Mucosa of descending colon (tissue), 3 donors: ENCODE measurements around the gene HOXA4. TPM values are rescaled to one million over a fixed set of nuclear protein-coding genes. Genes with fewer than 3 reads are reported as not detected.

ENCODE experiments used
- ATAC-seq: fragments of 200-7000 bp; cut with Tn5 transposase; one replicate; pipeline ENCODE4 v1.9.1; 2020; ENCODE audit warnings: mild to moderate bottlenecking, moderate library complexity
- DNase-seq, 3 donors: peaks; one replicate each; pipeline ENCODE4 v3.0.0-alpha.2; 2020
- H3K36me3 ChIP-seq: fragments of 200-600 bp; one replicate; pipeline ENCODE4 v1.8.0; 2021; ENCODE audit warnings: low read depth, mild to moderate bottlenecking
- H3K4me1 ChIP-seq: fragments of 200-600 bp; one replicate; pipeline ENCODE4 v1.8.0; 2021; ENCODE audit warnings: low read depth, mild to moderate bottlenecking
- H3K4me3 ChIP-seq: fragments of 200-600 bp; one replicate; pipeline ENCODE4 v1.8.0; 2021; ENCODE audit warnings: mild to moderate bottlenecking
- H3K9me3 ChIP-seq: fragments of 200-600 bp; one replicate; pipeline ENCODE4 v1.8.0; 2021; ENCODE audit warnings: mild to moderate bottlenecking
- intact Hi-C, 2 donors: fragments of 100-400 bp; cut with DNase I in 1 of 2; cut with micrococcal nuclease in 1 of 2; formaldehyde crosslinking; loops; one replicate each; pipeline versions ENCODE4 v1.11.0 to v1.11.1; 2022; cut with DNase I, micrococcal nuclease
- total RNA-seq, 3 donors: library from RNA; stranded (reverse); fragmentation: NEBNext Ultra II Directional in 2 of 3; extraction: Animal tissue kit (Norgen Biotek cat#: 25700) in 2 of 3; gene quantifications; one replicate each; pipeline versions ENCODE4 v1.2.1 to v1.2.4, GENCODE V29; 2021 to 2023
- TF ChIP-seq, protein P1 (sequence below): fragments of 200-600 bp; IDR thresholded peaks from one replicate; pipeline ENCODE4 v1.8.0; 2022; ENCODE audit warnings: antibody characterized with exemption, mild to moderate bottlenecking
- donor health status: DM: no; HTN: no; CAD: no; lungs with moderate emphysema.
- donor health status: DM: no; HTN: no; CAD: no.
- donor health status: DM: no; HTN: yes; CAD: no.

HOXA4 gene
- total RNA-seq, 3 donors from 2014 or later: 5.9 to 9.5 (median 8.3) TPM

DNA sequence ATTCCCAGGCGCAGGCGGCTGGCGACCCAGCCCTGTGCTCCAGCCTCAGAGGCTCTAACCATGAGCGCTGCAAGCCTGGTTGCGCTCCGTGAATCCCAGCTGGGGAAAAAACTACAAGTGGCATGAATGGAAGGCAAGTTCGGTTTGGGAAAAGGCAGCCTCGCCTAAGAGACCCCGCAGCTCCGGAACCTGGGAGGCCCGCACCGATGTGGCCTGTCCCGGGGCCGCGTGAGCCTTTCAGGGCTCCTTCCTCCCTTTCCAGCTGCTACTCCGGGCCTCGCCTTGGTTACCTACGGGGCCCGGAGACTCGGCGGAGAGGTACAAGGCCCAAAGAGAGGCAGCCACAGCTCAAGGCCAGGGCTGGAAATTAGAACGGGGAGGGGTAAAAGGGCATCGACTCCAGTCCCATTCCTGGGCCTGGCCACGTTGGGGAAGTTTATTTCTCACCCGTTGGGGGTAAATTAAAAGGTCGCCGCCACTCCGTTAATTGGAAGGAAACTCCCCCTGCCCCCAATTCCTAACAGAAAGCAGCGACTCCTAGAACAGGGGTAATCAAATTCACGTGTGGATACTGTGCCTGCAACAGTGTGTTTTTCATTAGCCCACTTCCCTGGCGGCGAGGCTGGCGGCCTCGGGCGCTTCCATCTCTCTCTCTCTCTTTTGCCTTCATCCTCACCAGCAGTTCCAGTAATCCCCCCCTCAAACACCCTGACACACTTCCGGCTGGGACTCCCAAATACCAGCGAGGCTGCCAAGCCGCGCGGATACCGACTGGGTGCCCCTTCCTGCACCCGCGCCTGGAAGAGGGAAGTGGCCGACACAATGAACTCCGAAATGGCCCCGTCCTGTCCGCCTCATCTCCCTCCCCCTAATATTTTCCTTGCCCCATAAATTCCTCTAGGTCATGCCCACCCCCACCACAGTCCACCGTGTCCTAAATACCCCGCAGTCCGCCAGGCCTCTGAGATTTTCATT lies 36.3 kb upstream of the HOXA4 start:
- peak in 2 of 3 donors; percentile 63 for DNase-seq
- H3K4me1 ChIP-seq: peaks cover 9% of the 10 kb centered on the region
- peak overlapping the region; percentile 5 for H3K4me3 ChIP-seq
- no peak for ATAC-seq
- H3K9me3 ChIP-seq: no peaks in the 10 kb centered on the region
- intact Hi-C loops: loop anchor here (5.0 to 10.0 kb wide), 2 partner anchors 1302 to 1310 kb away; no protein-coding TSS in a partner anchor
- TF ChIP-seq, protein P1, sequence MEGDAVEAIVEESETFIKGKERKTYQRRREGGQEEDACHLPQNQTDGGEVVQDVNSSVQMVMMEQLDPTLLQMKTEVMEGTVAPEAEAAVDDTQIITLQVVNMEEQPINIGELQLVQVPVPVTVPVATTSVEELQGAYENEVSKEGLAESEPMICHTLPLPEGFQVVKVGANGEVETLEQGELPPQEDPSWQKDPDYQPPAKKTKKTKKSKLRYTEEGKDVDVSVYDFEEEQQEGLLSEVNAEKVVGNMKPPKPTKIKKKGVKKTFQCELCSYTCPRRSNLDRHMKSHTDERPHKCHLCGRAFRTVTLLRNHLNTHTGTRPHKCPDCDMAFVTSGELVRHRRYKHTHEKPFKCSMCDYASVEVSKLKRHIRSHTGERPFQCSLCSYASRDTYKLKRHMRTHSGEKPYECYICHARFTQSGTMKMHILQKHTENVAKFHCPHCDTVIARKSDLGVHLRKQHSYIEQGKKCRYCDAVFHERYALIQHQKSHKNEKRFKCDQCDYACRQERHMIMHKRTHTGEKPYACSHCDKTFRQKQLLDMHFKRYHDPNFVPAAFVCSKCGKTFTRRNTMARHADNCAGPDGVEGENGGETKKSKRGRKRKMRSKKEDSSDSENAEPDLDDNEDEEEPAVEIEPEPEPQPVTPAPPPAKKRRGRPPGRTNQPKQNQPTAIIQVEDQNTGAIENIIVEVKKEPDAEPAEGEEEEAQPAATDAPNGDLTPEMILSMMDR: no peak
- no peaks in the 10 kb centered on the region for H3K36me3 ChIP-seq

DNA sequence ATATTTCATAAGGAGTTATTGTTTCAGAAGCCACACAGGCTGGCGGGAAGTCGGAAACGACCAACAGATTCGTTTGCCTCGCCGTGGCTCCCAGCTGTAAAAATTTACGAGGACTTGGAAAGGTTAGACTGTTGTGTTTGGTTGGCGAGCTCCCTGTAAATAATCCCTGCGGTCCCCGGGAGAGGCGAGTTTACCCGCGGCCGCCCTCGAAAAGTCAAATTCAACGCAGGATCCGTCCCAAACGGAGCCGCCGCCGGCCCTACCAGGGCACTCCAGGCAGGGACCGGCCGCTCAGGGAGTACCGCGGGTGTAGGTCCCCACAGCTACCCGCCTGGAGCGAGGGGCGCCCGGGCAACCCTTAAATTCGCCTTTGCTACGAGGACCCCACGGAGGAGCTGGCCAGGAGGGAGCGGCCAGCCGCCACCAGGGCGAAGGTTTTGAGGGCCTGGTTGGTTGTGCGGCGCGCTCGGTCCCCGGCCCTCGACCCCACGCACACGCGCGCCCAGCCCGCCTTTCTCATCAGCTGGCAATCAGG lies 35.5 kb upstream of the HOXA4 start:
- no peaks in the 10 kb centered on the region for H3K36me3 ChIP-seq
- H3K4me3 ChIP-seq: peak overlapping the region; percentile 5
- TF ChIP-seq, protein P1: no peak
- DNase-seq (peak in 2 of 3 donors; percentile 62 to 78), ATAC-seq (peak; percentile 5)
- intact Hi-C loops: loop anchor here (5.0 to 10.0 kb wide), 2 partner anchors 1301 to 1309 kb away; no protein-coding TSS in a partner anchor
- no peaks in the 10 kb centered on the region for H3K9me3 ChIP-seq
- H3K4me1 ChIP-seq: peaks cover 10% of the 10 kb centered on the region

DNA sequence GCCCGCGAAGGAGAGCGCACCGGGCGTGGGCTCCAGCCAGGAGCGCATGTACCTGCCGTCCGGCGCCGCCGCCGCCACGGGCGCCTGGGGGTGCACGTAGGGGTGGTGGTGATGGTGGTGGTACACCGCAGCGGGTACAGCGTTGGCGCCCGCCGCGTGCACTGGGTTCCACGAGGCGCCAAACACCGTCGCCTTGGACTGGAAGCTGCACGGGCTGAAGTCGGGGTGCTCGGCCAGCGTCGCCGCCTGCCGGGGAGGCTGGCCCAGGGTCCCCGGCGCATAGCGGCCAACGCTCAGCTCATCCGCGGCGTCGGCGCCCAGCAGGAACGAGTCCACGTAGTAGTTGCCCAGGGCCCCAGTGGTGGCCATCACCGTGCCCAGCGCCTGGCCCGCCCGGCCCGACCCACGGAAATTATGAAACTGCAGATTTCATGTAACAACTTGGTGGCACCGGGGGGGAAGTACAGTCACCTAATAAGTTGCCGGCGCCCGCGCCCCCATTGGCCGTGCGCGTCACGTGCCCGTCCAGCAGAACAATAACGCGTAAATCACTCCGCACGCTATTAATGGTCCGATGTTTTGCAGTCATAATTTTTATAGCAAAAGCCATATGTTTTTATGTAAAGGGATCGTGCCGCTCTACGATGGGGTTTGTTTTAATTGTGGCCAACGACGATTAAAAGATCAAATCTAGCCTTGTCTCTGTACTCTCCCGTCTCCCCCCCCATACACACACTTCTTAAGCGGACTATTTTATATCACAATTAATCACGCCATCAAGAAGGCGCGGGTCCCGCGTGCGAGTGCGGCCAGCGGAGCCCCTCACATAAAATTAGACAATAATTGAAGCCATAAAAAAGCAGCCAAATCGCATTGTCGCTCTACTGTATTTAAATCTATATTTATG lies 34.8 kb upstream of the HOXA4 start, which contains the start of gene HOXA9:
Gene HOXA9 (minus strand): TSS at position 449 of the 907 bp plus-strand sequence. CDS start 80 bp downstream, at position 369.
- ATAC-seq (peak; percentile 26), DNase-seq (peak; percentile 88 to 93 (median 88))
- Histone ChIP-seq H3K9me3 (no peaks in the 10 kb centered on the region), H3K4me1 (peaks cover 10% of the 10 kb centered on the region), H3K4me3 (peak within 1 kb of the TSS; percentile 48), H3K36me3 (no peaks in the 10 kb centered on the region)
- intact Hi-C loops: loop anchor here (5.0 to 10.0 kb wide), 2 partner anchors 1301 to 1308 kb away; no protein-coding TSS in a partner anchor
- TF ChIP-seq, protein P1: no peak

DNA sequence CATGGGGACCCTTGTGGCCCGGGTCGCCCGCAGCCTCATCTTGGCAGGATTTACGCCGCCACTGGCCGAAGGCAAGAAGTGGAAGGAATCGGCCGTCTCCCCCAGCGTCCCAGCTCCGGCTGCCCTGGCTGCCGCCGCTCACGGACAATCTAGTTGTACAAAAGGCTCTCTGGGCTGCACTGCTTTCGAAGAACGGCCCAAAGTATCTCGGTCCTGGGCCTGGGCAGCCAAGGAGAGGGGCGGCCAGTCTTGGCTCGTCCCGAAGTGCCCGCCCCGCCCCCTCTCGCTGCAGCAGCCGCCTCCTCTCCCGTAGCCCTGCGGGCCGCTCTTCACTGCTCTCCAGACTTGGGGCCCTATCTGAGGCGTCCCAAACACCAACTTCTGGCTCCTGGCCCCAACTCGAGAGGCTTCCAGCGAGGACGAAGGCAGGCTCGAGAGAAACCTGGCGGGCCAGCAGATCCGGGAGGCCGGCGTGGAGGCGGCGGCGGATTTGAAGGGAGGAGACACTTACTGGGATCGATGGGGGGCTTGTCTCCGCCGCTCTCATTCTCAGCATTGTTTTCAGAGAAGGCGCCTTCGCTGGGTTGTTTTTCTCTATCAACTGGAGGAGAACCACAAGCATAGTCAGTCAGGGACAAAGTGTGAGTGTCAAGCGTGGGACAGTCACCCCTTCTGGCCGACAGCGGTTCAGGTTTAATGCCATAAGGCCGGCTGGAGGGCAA lies 34.0 kb upstream of the HOXA4 start:
- intact Hi-C loops: loop anchor here (5.0 to 10.0 kb wide), 3 partner anchors 797 to 1307 kb away; no protein-coding TSS in a partner anchor
- DNase-seq: peak in 2 of 3 donors; percentile 66 to 76
- Histone ChIP-seq H3K9me3 (no peaks in the 10 kb centered on the region), H3K4me3 (peak overlapping the region; percentile 48), H3K4me1 (peaks cover 10% of the 10 kb centered on the region), H3K36me3 (no peaks in the 10 kb centered on the region)
- no peak for ATAC-seq
- TF ChIP-seq, protein P1: no peak
